ENCODE results near the gene UTS2B.
"Not testable (repeated sequence)": the region's sequence is repeated elsewhere in the genome, so short reads cannot be mapped to it uniquely, and the experiment has no call there.

The UTS2B gene

GRCh38 chr3:191316876-191317603, 13.3 kb downstream of the UTS2B start:
- DNase-seq: no peak

DNA sequence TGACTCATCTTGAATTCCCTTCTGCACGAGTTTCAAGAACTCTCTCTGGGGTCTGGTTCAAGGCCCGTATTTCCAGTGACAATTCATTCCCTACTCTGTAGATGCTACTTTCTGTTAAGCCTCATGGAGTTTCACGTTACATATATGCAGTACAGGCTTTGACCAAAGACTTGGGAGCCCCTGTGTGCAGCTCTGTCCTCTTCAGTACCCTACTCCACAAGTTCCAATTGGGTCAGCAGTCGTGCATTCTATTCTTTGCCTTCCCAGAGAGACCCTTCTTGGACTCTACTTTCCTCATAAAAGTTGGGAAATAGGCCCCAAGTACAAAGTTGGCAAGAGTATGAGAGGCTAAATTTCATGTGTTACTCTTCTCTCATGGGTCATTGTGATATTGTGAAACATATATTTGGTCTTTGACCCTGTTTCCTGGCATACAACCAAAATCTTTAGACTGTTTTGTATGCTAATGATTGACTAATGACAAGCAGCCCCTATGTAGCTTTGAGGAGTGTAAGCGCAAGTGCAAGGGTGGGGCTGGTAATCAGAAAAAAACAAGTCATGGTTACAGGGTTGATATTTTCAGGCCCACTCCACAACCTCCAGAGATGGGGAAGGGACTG, 16.1 kb downstream of the UTS2B start:
- no peak for DNase-seq

- DNase-seq: no peak
These were observed 17.0 kb downstream of the UTS2B start for GRCh38 chr3:191313296-191313695.

DNA sequence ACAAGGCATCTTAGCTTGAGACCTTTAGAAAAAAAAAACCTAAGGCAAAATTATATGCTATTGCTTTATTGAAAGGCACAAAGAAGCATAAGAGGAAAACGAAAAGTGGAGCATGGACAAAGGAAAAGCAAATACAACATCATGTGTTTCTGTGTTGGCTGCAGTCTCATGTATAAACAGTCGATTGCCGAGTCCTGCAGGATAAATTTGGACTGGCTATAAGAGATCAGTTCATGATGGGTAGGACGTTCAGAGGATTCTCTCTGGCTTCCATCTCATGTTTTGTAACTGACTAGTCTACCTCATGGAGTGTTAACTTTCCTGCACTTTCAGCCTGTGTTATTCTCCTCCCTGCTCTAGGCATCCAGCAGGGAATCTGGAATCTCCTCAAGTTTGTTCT, 23.0 kb downstream of the UTS2B start:
- DNase-seq: no peak

DNA sequence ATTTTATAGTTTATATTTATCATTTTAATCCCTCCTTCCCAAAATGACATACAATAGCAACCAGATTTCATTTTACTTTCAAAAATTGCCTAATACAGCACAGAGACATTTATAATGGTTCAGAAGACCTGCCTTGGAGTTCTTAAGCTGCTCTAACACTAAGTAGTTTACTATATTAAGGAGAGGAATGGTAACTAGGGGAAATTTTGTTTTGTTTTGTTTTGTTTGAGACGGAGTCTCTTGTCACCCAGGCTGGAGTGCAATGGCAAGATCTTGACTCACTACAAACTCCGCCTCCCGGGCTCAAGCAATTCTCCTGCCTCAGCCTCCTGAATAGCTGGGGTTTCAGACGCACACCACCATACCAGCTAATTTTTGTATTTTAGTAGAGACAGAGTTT, 23.9 kb downstream of the UTS2B start:
- no peak for DNase-seq

DNA sequence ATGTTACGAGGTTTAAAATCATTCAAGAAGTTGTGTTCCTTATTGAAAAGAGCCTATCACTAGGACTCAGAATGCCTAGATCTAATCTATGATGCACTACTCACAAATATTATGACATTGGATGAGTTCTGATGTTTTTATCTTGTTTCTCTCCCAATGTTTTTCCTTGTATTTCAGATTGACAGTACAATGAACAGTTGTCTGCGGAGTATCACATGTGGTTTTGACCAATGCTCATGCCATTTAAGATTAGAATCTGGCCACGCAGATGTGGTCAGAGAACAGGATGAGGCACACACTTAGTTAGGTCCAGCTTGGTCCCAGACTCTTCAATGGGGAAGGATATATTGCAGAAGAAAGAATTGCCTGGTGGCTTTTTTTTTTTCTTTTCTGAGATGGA, 26.7 kb downstream of the UTS2B start:
- no peak for DNase-seq

GRCh38 chr3:191302451-191302850, 27.9 kb downstream of the UTS2B start:
- DNase-seq: no peak

DNA sequence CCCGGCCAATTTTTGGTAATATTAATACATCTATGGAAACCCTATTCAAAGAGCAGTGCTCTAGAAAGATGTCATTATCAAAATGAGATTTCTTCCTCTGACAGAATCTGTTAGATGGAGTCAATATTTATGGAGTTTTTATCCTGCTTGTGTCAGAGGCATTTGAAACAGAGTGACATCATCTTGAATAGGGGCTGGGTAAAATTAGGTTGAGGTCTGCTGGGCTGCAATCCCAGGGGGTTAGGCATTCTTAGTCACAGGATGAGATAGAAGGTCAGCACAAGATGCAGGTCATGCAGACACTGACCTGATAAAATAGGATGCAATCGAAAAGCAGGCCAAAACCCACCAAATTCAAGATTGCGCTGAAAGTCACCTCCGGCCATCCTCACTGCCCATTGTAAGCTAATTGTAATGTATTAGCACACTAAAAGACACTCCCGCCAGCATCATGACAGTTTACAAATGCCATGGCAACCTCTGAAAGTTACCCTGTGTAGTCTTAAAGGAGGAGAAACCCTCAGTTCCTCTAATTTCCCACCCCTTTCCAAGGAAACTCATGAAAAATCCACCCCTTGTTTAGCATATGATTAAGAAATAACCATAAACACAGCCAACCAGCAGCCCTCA, 28.4 kb downstream of the UTS2B start:
- DNase-seq: no peak

GRCh38 chr3:191301017-191301416, 29.3 kb downstream of the UTS2B start:
- DNase-seq: no peak

DNA sequence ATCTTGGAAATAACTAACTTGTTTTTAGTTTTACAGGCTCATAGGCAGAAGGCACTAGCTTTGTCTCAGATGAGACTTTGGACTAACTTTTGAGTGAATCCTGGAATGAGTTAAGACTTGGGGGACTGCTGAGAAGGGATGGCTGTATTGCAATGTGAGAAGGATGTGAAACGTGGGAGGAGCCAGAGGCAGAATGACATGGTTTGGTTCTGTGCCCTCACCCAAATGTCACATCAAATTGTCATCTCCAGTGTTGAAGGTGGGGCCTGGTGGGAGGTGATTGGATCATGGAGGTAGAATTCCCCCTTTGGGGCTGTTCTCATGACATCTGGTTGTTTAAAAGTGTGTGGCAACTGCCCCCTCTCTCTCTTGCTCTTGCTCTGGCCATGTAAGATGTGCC, 29.9 kb downstream of the UTS2B start:
- no peak for DNase-seq

GRCh38 chr3:191298846-191299245, 31.5 kb downstream of the UTS2B start:
- DNase-seq: no peak

DNA sequence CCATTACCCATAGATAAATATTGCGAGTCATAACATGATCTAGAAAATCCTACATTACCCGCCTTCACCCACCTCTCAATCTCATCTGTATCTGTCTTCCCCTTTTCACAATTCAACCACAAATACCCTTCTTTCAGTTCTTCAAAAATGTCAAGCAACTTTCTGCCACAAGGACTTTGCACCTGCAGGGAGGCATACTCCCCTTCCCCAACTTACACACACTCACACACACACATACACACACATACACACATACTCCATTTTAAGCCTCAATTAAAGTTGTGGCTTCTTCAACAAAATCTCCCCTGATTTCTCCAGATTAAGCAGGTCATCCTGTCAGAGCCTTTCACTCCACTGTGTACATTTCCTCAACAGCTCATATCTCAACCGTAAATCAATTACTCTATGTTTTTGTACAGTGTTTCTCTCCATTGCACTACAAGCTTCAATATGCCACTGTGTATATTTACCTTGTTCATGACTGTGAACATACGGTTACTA, 34.2 kb downstream of the UTS2B start:
- DNase-seq: no peak

GRCh38 chr3:191294291-191294690, 36.0 kb downstream of the UTS2B start:
- no peak for DNase-seq

GRCh38 chr3:191292243-191293015, 37.9 kb downstream of the UTS2B start:
- DNase-seq: no peak

GRCh38 chr3:191290311-191291025, 39.9 kb downstream of the UTS2B start:
- no peak for DNase-seq

DNA sequence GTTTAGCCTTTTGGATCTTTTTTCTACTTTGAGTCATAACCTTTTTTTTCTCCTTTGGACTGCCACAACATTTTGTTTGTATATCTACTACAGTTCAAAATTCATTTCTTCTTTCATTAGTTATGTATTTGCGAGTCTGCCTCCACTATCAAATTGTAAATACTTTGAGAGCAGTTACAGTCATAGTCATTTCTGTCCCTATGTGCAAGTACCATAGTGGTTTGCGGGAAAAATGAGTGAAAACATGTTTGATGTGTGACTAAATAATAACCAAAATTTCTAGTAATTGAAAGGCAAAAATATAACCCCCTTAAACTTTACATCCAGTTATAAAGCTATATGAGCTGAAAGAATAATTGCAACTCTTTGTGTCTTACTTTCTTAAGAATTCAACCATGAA, 46.9 kb downstream of the UTS2B start:
- DNase-seq: no peak

GRCh38 chr3:191282251-191283185, 47.8 kb downstream of the UTS2B start:
- no peak for DNase-seq

DNA sequence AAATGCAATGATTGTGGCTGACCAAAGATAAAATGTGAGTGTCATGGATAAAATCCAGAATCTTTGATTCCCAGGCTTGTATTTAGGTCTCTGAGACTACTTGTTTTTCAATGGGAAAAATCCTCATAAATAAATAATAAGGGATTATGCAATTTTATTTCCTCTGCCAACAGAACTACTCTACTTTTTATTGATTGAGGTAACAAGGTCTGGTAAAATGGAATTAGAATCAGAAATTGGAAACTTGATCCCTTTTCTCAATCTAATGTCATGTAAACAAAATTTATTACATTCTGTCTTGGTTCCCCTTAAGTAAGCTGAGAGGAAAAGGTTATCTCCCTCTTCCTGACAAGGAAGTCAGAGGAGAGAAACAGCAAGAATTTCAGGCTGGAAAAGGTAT, 49.4 kb downstream of the UTS2B start:
- DNase-seq: no peak

DNA sequence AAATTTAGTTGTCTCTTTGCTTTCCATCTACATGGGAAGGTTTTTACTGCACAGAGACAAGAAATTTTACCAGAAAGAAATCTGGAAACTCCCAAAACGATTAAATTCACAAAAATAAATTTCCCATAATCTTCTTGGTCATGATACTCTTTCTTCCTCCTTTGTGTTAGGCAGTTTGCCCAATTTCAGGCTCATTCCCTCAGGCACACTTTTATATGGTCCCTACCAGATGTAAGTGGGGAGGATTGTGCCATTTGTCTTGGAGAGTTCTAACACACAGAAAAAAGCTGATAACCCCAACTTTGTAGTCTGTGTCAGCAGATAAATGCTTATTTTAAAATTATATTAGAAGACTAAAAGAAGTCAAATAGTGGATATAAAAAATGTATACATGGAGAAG, 50.2 kb downstream of the UTS2B start:
- DNase-seq: no peak

DNA sequence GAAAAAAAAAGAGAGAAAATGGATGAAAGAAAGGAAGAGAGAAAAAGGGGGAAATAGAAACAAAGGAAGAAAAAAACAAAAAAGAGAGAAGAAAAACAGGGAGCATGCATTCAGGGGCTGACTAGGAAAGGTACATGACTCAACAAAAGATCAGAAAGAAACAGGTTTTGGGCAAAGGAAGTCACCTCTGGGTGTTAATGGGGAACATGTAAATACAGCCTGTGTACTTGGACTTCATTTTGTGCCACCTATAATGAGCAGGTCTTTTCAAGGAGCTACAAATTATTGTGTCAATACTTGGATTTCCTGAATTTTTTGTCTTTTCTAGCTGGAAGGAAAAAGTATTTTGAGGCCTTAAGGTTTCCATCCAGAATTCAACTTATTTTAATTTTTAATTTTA, 54.6 kb downstream of the UTS2B start:
- no peak for DNase-seq

- not testable (repeated sequence) for DNase-seq
These were observed 55.1 kb downstream of the UTS2B start for GRCh38 chr3:191275244-191275643.

Measured in left hindlimb (tissue), 1 donor.